Measurements from ENCODE around the gene NKX1-1.

NKX1-1 gene

DNA sequence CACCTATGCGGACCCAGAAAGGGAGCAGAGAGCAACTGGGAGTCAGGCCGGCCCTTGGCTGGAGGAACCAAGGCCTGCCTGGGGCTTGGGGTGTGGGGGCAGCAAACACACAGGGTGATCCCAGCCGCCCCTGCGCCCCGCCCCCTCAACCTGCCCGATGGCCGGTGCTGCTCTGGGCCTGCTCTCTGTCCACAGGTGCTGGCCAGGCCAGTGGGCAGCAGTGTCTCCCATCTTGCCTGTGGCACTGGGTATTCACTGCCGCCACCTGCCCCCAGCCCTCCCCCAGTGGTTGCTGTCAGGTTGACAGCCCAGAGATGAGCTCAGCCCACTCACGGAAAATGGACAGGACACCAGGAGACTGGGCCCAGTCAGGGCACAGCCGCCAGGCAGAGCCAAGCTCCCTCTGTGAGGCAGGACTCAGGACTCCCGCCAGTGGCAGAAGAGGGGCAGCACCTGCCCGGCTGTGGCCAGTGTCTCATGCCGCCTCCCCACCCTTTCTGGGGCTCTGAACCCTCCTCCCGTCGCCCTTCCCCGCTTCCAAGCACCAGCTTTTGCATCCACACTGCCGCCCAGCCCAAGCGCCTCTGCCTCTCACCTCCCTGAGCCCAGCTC lies 4.7 kb downstream of the NKX1-1 start:
- Histone ChIP-seq H3K79me2 (ENCODE audit: low read length) (no peaks in the 10 kb centered on the region), H3K4me2 (ENCODE audit: low read length) (no peak overlapping the region), H3K9me3 (ENCODE audit: insufficient read depth, low read length) (peaks cover 5% of the 10 kb centered on the region; the same call in 1 of the 2 replicates), H3K4me3 (ENCODE audit: low read length) (no peak overlapping the region), H3K36me3 (replicated peaks; ENCODE audit: low read depth, low read length) (no peaks in the 10 kb centered on the region), H3K9ac (ENCODE audit: low read length) (no peak overlapping the region), H3K4me1 (ENCODE audit: low read length) (no peaks in the 10 kb centered on the region), H2AFZ (ENCODE audit: low read depth, low read length) (no peak overlapping the region), H3K27ac (ENCODE audit: low read length) (no peak overlapping the region), H4K20me1 (ENCODE audit: insufficient read depth, low read length) (no peaks in the 10 kb centered on the region), H3K27me3 (ENCODE audit: low read depth, low read length) (no peaks in the 10 kb centered on the region)
- no peak for TF ChIP-seq EZH2phosphoT487 (IDR thresholded peaks at IDR 0.05; ENCODE audit: low read depth)
- TF ChIP-seq, protein P1, sequence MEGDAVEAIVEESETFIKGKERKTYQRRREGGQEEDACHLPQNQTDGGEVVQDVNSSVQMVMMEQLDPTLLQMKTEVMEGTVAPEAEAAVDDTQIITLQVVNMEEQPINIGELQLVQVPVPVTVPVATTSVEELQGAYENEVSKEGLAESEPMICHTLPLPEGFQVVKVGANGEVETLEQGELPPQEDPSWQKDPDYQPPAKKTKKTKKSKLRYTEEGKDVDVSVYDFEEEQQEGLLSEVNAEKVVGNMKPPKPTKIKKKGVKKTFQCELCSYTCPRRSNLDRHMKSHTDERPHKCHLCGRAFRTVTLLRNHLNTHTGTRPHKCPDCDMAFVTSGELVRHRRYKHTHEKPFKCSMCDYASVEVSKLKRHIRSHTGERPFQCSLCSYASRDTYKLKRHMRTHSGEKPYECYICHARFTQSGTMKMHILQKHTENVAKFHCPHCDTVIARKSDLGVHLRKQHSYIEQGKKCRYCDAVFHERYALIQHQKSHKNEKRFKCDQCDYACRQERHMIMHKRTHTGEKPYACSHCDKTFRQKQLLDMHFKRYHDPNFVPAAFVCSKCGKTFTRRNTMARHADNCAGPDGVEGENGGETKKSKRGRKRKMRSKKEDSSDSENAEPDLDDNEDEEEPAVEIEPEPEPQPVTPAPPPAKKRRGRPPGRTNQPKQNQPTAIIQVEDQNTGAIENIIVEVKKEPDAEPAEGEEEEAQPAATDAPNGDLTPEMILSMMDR (IDR thresholded peaks at IDR 0.05; ENCODE audit: low read depth, low read length) = no peak

DNA sequence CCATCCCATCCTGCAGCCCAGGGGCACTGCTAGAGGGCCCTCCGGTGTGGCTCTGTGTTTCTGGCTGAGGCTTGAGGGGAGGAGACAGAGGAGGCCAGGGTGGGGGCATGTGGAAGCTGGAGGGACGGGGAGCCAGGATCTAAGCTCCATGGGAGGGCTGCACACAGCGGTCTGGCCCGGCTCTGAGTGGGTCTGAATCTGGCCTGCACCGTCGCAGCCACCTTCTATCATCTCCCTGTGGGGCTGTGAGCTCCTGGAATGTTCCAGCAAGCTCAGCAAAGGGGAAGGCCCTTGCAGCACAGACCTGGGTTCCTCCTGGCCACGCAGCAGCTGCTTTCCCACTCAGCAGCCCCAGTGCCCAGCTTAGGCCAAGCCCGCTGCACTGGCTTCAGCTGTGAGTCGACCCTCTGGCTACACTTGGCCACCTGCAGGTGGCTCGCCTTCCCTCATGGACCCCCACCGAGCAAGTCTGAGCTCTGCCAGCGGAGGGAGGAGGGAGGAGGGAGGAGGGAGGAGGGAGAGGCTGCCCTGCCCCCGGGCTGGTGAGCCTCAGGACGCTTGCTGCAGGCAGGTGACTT lies 5.3 kb downstream of the NKX1-1 start:
- H3K4me1 ChIP-seq (ENCODE audit: low read length) = no peaks in the 10 kb centered on the region
- peaks cover 5% of the 10 kb centered on the region; the same call in 1 of the 2 replicates for H3K9me3 ChIP-seq (ENCODE audit: insufficient read depth, low read length)
- no peaks in the 10 kb centered on the region for H3K79me2 ChIP-seq (ENCODE audit: low read length)
- H3K9ac ChIP-seq (ENCODE audit: low read length) = no peak overlapping the region
- no peaks in the 10 kb centered on the region for H4K20me1 ChIP-seq (ENCODE audit: insufficient read depth, low read length)
- no peak overlapping the region for H3K27ac ChIP-seq (ENCODE audit: low read length)
- H3K4me2 ChIP-seq (ENCODE audit: low read length) = no peak overlapping the region
- no peak overlapping the region for H3K4me3 ChIP-seq (ENCODE audit: low read length)
- H2AFZ ChIP-seq (ENCODE audit: low read depth, low read length) = no peak overlapping the region
- H3K36me3 ChIP-seq (replicated peaks; ENCODE audit: low read depth, low read length) = no peaks in the 10 kb centered on the region
- no peaks in the 10 kb centered on the region for H3K27me3 ChIP-seq (ENCODE audit: low read depth, low read length)
- TF ChIP-seq EZH2phosphoT487 (IDR thresholded peaks at IDR 0.05; ENCODE audit: low read depth) = no peak
- TF ChIP-seq, protein P1 (IDR thresholded peaks at IDR 0.05; ENCODE audit: low read depth, low read length) = no peak

DNA sequence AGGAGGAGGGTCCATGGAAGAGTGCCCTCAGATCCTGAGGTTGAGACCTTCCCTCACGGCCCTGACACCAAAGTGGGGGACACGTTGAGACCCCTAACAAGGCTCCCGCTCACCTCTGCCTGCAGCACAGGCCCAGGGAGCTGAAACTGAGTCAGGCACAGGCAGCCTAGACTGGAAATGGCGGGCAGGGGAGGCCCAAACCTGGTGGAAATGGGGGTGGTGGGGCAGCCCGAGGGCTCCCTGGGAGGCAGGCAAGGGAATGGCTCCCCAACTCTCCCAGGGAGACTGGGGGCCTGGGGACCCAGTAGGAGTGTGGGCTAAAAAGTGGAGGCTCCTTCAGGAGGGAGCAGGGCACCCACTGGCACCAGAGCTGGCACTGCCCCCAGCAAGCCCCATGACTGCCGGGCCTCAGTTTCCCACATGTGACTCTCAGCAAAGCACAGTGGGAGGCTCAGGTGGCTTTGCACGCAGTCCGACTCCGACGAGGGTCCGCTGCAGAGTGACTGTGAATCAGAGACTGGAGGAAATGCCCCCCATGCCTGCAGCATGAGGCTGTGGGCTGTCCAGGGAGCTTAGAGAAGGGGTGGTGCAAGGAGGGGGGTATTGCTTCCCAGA lies 5.9 kb downstream of the NKX1-1 start:
- H3K9ac ChIP-seq (ENCODE audit: low read length) = no peak overlapping the region
- H3K4me3 ChIP-seq (ENCODE audit: low read length) = no peak overlapping the region
- no peak overlapping the region for H3K4me2 ChIP-seq (ENCODE audit: low read length)
- TF ChIP-seq, protein P1 (IDR thresholded peaks at IDR 0.05; ENCODE audit: low read depth, low read length) = no peak
- no peak for TF ChIP-seq EZH2phosphoT487 (IDR thresholded peaks at IDR 0.05; ENCODE audit: low read depth)
- H3K36me3 ChIP-seq (replicated peaks; ENCODE audit: low read depth, low read length) = peaks cover 4% of the 10 kb centered on the region
- H2AFZ ChIP-seq (ENCODE audit: low read depth, low read length) = no peak overlapping the region
- H4K20me1 ChIP-seq (ENCODE audit: insufficient read depth, low read length) = no peaks in the 10 kb centered on the region
- H3K27me3 ChIP-seq (ENCODE audit: low read depth, low read length) = no peaks in the 10 kb centered on the region
- H3K27ac ChIP-seq (ENCODE audit: low read length) = no peak overlapping the region
- peaks cover 5% of the 10 kb centered on the region; the same call in 1 of the 2 replicates for H3K9me3 ChIP-seq (ENCODE audit: insufficient read depth, low read length)
- H3K4me1 ChIP-seq (ENCODE audit: low read length) = no peaks in the 10 kb centered on the region
- H3K79me2 ChIP-seq (ENCODE audit: low read length) = no peaks in the 10 kb centered on the region

DNA sequence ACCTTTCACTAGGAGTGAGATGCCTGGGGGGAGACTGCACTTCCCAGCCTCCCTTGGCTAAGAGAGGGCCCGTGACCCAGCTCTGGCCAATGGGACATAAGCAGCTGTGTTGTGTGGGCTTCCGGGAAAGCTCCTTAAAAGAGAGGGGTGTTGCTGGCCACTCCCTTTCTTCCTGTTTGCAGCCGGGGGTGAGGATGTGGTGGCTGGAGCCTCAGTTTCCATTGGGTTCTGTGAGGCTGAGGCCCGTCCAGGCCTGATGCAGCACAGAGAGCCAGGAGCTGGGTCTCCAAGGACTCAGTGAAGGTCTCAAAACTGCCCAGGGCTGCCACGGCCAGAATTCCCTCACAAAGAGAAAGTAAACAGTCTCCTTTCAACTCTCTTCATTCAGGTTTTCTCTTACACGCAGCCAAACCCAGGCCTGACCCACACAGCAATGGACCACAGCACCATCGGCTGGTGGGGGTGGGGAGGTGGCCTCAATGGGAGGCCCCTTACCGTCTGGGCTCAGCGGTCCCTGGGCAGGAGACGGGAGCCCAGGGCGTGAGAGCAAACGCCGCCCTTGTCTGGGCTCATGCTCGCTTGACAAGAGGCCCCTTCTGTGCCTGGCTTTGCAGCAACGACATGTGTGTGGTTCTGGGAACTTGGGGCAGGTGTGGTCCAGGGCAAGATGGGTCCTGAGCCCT lies 6.6 kb downstream of the NKX1-1 start:
- Histone ChIP-seq H3K27ac (ENCODE audit: low read length) (no peak overlapping the region), H3K79me2 (ENCODE audit: low read length) (no peaks in the 10 kb centered on the region), H4K20me1 (ENCODE audit: insufficient read depth, low read length) (no peaks in the 10 kb centered on the region), H2AFZ (ENCODE audit: low read depth, low read length) (no peak overlapping the region), H3K9me3 (ENCODE audit: insufficient read depth, low read length) (no peaks in the 10 kb centered on the region), H3K4me3 (ENCODE audit: low read length) (no peak overlapping the region), H3K9ac (ENCODE audit: low read length) (no peak overlapping the region), H3K27me3 (ENCODE audit: low read depth, low read length) (no peaks in the 10 kb centered on the region), H3K4me2 (ENCODE audit: low read length) (no peak overlapping the region), H3K36me3 (replicated peaks; ENCODE audit: low read depth, low read length) (peaks cover 4% of the 10 kb centered on the region), H3K4me1 (ENCODE audit: low read length) (no peaks in the 10 kb centered on the region)
- TF ChIP-seq EZH2phosphoT487 (IDR thresholded peaks at IDR 0.05; ENCODE audit: low read depth) = no peak
- TF ChIP-seq, protein P1 (IDR thresholded peaks at IDR 0.05; ENCODE audit: low read depth, low read length) = no peak
